Measurements from ENCODE around the gene YKT6.

GRCh38 chr7:44201813-44202212 is 1.0 kb downstream of the YKT6 start:
- TF ChIP-seq CTCF (conservative IDR thresholded peaks at IDR 0.05) (no peak), ZFX (IDR thresholded peaks at IDR 0.05) (no peak)
